OCI-LY3 (cell line): ENCODE measurements around the gene RPN2.

Source experiments
- EZH2phosphoT487 ChIP-seq: fragments of 200-600 bp; shearing (Covaris generic); IDR thresholded peaks from 2 replicates; pipeline ENCODE4 v1.6.1; 2018; ENCODE audit warnings: antibody characterized with exemption, mixed run types, low read depth
- TF ChIP-seq, protein P1 (sequence below): fragments of 200-600, 300-600 bp; sonication (generic); IDR thresholded peaks from 2 replicates; pipeline ENCODE4 v1.5.1; 2014; ENCODE audit warnings: antibody characterized with exemption, low read length, low read depth

DNA sequence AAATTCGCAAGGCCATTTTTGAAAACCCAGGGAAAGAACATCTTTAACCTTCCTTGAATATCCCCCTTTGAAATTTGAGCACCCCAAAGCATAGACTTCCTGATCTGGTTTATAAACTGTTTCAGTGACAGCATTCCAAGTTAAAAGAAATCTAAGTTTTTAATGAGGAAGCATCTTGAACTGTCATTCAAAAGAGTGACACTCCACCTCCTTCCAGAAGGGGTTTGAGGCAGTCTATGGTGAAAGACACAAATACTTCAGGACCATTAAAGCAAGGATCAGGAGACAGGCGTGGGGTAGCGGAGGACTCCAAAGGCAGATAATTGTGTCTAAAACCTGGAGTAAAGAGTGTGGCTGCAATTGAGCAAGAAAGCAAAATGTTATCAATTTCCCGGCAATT lies 81.8 kb downstream of the RPN2 start:
- TF ChIP-seq, protein P1, sequence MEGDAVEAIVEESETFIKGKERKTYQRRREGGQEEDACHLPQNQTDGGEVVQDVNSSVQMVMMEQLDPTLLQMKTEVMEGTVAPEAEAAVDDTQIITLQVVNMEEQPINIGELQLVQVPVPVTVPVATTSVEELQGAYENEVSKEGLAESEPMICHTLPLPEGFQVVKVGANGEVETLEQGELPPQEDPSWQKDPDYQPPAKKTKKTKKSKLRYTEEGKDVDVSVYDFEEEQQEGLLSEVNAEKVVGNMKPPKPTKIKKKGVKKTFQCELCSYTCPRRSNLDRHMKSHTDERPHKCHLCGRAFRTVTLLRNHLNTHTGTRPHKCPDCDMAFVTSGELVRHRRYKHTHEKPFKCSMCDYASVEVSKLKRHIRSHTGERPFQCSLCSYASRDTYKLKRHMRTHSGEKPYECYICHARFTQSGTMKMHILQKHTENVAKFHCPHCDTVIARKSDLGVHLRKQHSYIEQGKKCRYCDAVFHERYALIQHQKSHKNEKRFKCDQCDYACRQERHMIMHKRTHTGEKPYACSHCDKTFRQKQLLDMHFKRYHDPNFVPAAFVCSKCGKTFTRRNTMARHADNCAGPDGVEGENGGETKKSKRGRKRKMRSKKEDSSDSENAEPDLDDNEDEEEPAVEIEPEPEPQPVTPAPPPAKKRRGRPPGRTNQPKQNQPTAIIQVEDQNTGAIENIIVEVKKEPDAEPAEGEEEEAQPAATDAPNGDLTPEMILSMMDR, result no peak
- TF ChIP-seq EZH2phosphoT487, result no peak
